ENCODE results near the gene C13orf46. TPM values are rescaled to one million over a fixed set of nuclear protein-coding genes. Genes with fewer than 3 reads are reported as not detected.
A peak's percentile ranks its signal among the peaks of the same experiment; 100 is the strongest.

Gene C13orf46
- total RNA-seq, 1 donor, result under 0.01 TPM

DNA sequence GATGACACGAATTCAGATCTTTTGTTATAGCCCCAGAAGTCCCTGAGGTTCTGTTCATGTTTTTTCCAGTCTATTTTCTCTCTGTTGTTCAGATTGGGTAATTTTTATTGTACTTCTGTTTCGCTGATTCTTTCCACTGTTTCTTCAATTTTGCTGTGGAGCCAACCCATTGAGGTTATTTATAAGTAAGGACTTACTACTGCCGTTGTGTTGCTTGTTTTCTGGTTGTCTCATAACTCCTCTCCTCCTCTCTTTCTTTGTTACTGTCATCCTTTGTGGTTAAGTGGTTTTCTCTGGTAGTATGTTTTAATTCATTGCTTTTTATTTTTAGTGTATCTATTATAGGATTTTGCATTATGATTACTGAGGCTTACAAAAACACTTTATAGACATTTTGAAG, 61.3 kb downstream of the C13orf46 start:
- H3K4me3 ChIP-seq (ENCODE audit: low read depth, low read length), result no peak overlapping the region
- no peak for DNase-seq (ENCODE audit: low read depth)
- no peak for TF ChIP-seq CTCF (IDR thresholded peaks at IDR 0.05; ENCODE audit: insufficient read depth, low read depth, low read length)

DNA sequence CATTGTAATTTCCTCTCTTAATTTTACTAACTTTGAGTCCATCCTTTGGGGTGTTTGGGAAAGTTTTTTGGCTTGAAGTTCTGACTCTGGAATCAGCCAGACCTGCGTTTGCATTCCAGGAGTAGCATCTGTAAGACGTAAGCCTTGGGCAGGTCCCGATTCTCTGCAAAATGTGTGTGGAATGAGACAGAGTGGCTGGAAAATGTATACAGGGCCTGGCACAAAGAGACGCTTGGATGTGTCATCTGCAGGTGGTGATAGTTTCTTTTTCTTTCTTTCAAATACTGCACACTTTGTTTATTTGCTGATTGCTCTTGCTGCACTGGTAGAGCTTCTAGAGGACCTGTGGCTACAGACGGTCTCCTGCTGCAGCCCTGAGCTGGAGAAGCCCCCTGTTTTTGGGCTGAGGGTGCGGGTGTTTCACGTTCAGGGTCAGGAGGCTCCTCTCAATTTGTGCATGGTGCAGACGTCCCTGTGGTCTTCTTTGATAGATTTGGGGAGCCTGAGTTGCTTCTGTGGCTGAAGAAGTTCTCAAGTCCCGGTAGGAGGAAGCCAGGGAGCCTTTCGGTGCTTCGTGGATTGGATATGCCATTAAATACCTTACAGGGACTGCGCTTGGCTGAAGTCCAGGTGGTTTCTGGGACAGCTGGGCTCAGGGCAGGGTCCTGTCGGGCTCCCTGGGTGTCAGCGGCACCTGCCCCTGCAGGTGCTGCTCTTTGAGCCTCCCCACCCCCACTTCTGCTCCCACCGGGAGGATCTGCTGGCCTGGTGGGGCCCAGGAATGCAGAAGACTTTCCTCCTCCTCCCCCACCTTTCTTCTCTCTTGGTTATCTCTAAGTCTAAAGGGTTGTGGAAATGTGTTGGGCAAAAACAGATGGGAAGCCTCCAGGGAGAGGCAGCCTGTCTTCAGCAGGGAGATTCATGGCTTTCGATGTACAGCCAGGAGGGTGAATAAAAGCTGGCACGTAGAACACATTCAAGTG, 66.0 kb downstream of the C13orf46 start:
- peak overlapping the region; percentile 32 for H3K4me3 ChIP-seq (ENCODE audit: low read depth, low read length)
- peak; percentile 87 for DNase-seq (ENCODE audit: low read depth)
- TF ChIP-seq CTCF (IDR thresholded peaks at IDR 0.05; ENCODE audit: insufficient read depth, low read depth, low read length), result no peak

DNA sequence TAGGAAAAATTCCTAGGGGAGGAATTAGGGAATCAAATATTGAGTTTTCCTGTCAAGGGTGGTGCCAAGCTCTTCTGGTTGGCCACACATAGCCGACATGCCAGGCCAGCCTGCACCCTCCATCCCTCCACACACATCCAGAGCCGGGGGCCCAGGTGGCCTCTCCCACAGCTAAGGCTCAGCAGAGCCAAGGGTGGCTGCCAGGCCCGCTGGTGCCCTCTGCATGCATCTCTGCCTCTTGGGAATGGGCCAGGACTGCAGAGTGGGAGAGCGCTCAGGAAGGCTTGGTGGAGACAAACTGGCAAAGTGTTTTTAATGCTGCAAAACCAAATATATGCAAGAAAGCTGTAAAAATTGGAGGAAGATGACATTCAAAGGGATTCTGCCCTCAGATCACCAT, 67.3 kb downstream of the C13orf46 start:
- no peak overlapping the region for H3K4me3 ChIP-seq (ENCODE audit: low read depth, low read length)
- TF ChIP-seq CTCF (IDR thresholded peaks at IDR 0.05; ENCODE audit: insufficient read depth, low read depth, low read length), result no peak
- DNase-seq (ENCODE audit: low read depth), result no peak

- H3K4me3 ChIP-seq (ENCODE audit: low read depth, low read length), result no peak overlapping the region
- DNase-seq (ENCODE audit: low read depth), result no peak
- TF ChIP-seq CTCF (IDR thresholded peaks at IDR 0.05; ENCODE audit: insufficient read depth, low read depth, low read length), result no peak
Measured at GRCh38 chr13:113905942-113906341, 67.9 kb downstream of the C13orf46 start.

- TF ChIP-seq CTCF (IDR thresholded peaks at IDR 0.05; ENCODE audit: insufficient read depth, low read depth, low read length), result no peak
- no peak for DNase-seq (ENCODE audit: low read depth)
- no peak overlapping the region for H3K4me3 ChIP-seq (ENCODE audit: low read depth, low read length)
Measured at GRCh38 chr13:113905018-113905417, 68.9 kb downstream of the C13orf46 start.

GRCh38 chr13:113904411-113904810, 69.5 kb downstream of the C13orf46 start:
- TF ChIP-seq CTCF (IDR thresholded peaks at IDR 0.05; ENCODE audit: insufficient read depth, low read depth, low read length), result peak; percentile 73
- no peak overlapping the region for H3K4me3 ChIP-seq (ENCODE audit: low read depth, low read length)
- peak; percentile 65 for DNase-seq (ENCODE audit: low read depth)
